Left forelimb (tissue), 1 donor: ENCODE data around the gene KIF12.
"Not testable (repeated sequence)": the region's sequence is repeated elsewhere in the genome, so short reads cannot be mapped to it uniquely, and the experiment has no call there.

Source experiments
- DNase-seq: peaks from one replicate; pipeline ENCODE4 v3.0.0-alpha.2; 2018; ENCODE audit warnings: low spot score

KIF12 gene

GRCh38 chr9:114046875-114047274 is 52.2 kb downstream of the KIF12 start:
- DNase-seq, result no peak

DNA sequence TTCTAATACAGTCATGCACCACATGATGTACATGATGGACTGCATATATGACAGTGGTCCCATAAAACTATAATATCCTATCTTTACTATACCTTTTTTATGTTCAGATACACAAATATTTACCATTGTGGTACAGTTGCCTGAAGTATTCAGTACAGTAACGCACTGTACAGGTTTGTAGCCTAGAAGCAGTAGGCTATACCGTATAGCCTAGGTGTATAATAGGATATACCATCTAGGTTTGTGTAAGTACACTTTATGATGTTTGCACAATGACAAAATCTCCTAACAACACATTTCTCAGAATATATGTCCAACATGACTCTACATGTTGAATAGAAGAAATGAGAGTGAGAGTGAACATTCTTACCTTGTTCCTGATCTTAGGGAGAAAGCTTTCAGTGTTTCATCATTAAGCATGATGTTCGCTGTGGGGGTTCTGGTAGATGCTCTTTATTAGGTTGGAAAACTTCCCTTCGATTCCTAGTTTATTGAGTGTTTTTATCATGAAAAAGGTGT is 52.8 kb downstream of the KIF12 start:
- DNase-seq, result no peak

DNA sequence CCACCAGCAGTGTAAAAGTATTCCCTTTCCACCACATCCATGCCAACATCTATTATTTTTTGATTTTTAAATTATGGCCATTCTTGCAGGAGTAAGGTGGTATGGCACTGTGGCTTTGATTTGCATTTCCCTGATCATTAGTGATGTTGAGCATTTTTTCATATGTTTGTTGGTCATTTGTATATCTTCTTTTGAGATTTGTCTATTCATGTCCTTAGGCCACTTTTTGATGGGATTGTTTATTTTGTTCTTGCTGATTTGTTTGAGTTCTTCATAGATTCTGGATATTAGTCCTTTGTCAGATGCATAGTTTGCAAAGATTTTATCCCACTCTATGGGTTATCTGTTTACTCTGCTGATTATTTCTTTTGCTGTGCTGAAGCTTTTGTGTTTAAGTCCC is 55.4 kb downstream of the KIF12 start:
- DNase-seq, result not testable (repeated sequence)
